ENCODE data around the gene MAN1A1. TPM values are rescaled to one million over a fixed set of nuclear protein-coding genes. Genes with fewer than 3 reads are reported as not detected.

The MAN1A1 gene
- total and polyA plus RNA-seq, 2 of the 4 experiments (the other 2 are of a cell fraction): 5.9 to 6.4 TPM

DNA sequence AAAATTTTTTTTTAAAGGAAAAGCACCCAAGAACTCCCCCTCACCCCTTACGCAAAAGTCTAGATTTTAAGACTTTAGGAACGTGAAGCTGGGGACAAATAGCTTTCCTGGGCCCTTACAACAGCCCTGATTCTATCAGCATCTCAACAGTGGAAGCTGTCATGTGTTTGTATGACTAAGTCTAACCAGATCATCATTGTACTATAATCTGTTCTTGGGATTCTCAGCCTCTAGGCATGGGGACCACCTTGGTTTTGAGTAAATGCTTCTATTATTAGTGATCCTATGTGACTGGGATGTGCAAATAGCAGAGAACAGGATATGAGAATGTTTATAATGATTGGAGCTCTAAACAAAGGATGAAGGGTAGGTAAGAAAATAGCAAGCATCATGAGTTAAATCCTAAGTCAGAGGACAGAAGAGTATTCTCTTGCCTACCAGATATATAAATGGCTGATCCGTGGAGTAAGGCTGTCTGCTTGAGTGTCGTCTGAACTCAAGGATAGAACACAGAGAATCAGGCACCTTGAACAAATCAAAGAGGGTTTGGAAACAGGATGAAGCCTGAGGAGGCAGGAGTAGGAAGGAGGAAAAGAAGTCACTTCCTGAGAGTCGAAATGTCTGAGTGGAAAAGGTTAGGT lies 165.4 kb downstream of the MAN1A1 start:
- Histone ChIP-seq H3K36me3 (ENCODE audit: control insufficient read depth, insufficient read depth, low read length) (no peaks in the 10 kb centered on the region), H4K5ac (ENCODE audit: low read depth, low read length) (no peak overlapping the region), H3K27me3 (ENCODE audit: control insufficient read depth, insufficient read depth, low read length) (no peaks in the 10 kb centered on the region), H3K4me2 (ENCODE audit: low read depth, low read length) (no peak overlapping the region), H2AK9ac (replicated peaks; ENCODE audit: low read depth, low read length, poor library complexity) (no peak overlapping the region), H2BK120ac (ENCODE audit: low read depth, low read length) (no peak overlapping the region), H3K23ac (ENCODE audit: low read depth, low read length) (peak overlapping the region; percentile 33; the same call in 1 of the 2 replicates), H3K18ac (ENCODE audit: low read depth, low read length) (no peak overlapping the region), H2BK20ac (ENCODE audit: low read depth, low read length) (no peak overlapping the region), H3K56ac (ENCODE audit: extremely low read depth, insufficient read depth, low read length) (no peak overlapping the region), H3K14ac (replicated peaks; ENCODE audit: low read depth, low read length) (no peak overlapping the region; the same call in 1 of the 2 replicates), H4K91ac (ENCODE audit: insufficient read depth, low read depth, low read length) (no peak overlapping the region), H2AFZ (replicated peaks; ENCODE audit: low read length, poor library complexity) (no peak overlapping the region), H4K8ac (ENCODE audit: low read depth in 2 of 2, low read length in 2 of 2) (no peak overlapping the region), H4K20me1 (ENCODE audit: insufficient read depth, low read length) (no peaks in the 10 kb centered on the region), H3K79me1 (ENCODE audit: low read depth in 1 of 2, low read length in 2 of 2) (no peaks in the 10 kb centered on the region), H3K9me3 (ENCODE audit: control insufficient read depth, insufficient read depth, low read length) (no peaks in the 10 kb centered on the region), H3K4ac (ENCODE audit: low read depth, low read length) (no peak overlapping the region), H2BK5ac (ENCODE audit: low read depth, low read length, poor library complexity, severe bottlenecking) (no peak overlapping the region), H3K4me1 (ENCODE audit: control insufficient read depth, insufficient read depth, low read length) (no peaks in the 10 kb centered on the region), H3K9me1 (ENCODE audit: insufficient read depth, low read length) (0 out of 2 replicates have a peak, but pooled peaks cover 2% of the 10 kb centered on the region), H2BK15ac (ENCODE audit: low read depth, low read length) (no peak overlapping the region), H3K4me3 (ENCODE audit: insufficient read depth, low read depth, low read length) (no peak overlapping the region), H2AK5ac (ENCODE audit: low read depth, low read length) (no peak overlapping the region), H3K27ac (ENCODE audit: insufficient read depth, low read length) (no peak overlapping the region), H3K9ac (ENCODE audit: low read depth, low read length) (no peak overlapping the region)
- in situ Hi-C loops (cut with MboI; ENCODE audit: low sequenced_read_pairs) (no loop called here), intact Hi-C loops (cut with micrococcal nuclease) (no loop called here), dilution Hi-C loops (cut with HindIII; ENCODE audit: low sequenced_read_pairs, unreplicated experiment) (no loop called here)
- POLR2A ChIA-PET (ENCODE audit: unreplicated experiment): no interaction called here
- BruUV-seq (replicated peaks): no TSS peak
- CTCF ChIA-PET: no interaction called here
- ATAC-seq (ENCODE audit: low read depth): no peak
- TF ChIP-seq RCOR1 (IDR thresholded peaks at IDR 0.05; ENCODE audit: insufficient replicate concordance, low read length) (no peak), NFE2L2 (IDR thresholded peaks at IDR 0.05; ENCODE audit: low read depth, low read length) (no peak), MAZ (IDR thresholded peaks at IDR 0.05; ENCODE audit: borderline replicate concordance, low read depth, low read length) (no peak), MAFK (IDR thresholded peaks at IDR 0.05; ENCODE audit: low read depth, low read length) (no peak), CHD1 (IDR thresholded peaks at IDR 0.05; ENCODE audit: low read depth, low read length) (no peak), CEBPB (IDR thresholded peaks at IDR 0.05; ENCODE audit: low read depth, low read length) (no peak), FOS (IDR thresholded peaks at IDR 0.05; ENCODE audit: low read depth, low read length) (no peak), SMC3 (IDR thresholded peaks at IDR 0.05; ENCODE audit: low read depth, low read length) (no peak), POLR2A (IDR thresholded peaks at IDR 0.05; ENCODE audit: low read depth, low read length) (no peak), RFX5 (IDR thresholded peaks at IDR 0.05; ENCODE audit: low read depth, low read length) (no peak)
- TF ChIP-seq, protein P1, sequence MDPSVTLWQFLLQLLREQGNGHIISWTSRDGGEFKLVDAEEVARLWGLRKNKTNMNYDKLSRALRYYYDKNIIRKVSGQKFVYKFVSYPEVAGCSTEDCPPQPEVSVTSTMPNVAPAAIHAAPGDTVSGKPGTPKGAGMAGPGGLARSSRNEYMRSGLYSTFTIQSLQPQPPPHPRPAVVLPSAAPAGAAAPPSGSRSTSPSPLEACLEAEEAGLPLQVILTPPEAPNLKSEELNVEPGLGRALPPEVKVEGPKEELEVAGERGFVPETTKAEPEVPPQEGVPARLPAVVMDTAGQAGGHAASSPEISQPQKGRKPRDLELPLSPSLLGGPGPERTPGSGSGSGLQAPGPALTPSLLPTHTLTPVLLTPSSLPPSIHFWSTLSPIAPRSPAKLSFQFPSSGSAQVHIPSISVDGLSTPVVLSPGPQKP (IDR thresholded peaks at IDR 0.05; ENCODE audit: borderline replicate concordance, low read depth, low read length): no peak
- peak; percentile 30 for DNase-seq
- no CpG with 5 or more reads among the region's 5 CpGs for WGBS, 2 experiments (ENCODE audit: extremely low coverage in 2 of 2, insufficient read length in 1 of 2)
